GM12878 (cell line): Measurements from ENCODE around the gene THSD4.

ENCODE experiments used
- CHD4 ChIP-seq: fragments of 200-600 bp; sonication (generic); IDR thresholded peaks from 2 replicates; pipeline ENCODE4 v1.6.1; 2016; ENCODE audit warnings: mild to moderate bottlenecking
- NR2C2 ChIP-seq: IDR thresholded peaks from 2 replicates; pipeline ENCODE4 v1.6.1; 2011; ENCODE audit warnings: borderline replicate concordance, low read depth; ENCODE audit not compliant: control insufficient read depth, insufficient read length
- RAD51 ChIP-seq: fragments of 450-650 bp; IDR thresholded peaks from 2 replicates; pipeline ENCODE4 v1.6.1; 2016; ENCODE audit warnings: moderate library complexity, mild to moderate bottlenecking, inconsistent platforms
- SMAD1 ChIP-seq: fragments of 450-650 bp; IDR thresholded peaks from 2 replicates; pipeline ENCODE4 v1.6.1; 2018; ENCODE audit warnings: mild to moderate bottlenecking, low read depth; ENCODE audit not compliant: partially characterized antibody
- TF ChIP-seq, protein P1 (sequence below): fragments of 450-650 bp; IDR thresholded peaks from 2 replicates; pipeline ENCODE4 v1.6.1; 2016; ENCODE audit warnings: mild to moderate bottlenecking
- TF ChIP-seq, protein P2 (sequence below), 3 experiments: IDR thresholded peaks in 2 of 3; conservative IDR thresholded peaks in 1 of 3; 2 replicates each; pipeline ENCODE4 v1.5.1; 2011; ENCODE audit warnings: low read depth in 3 of 3, low read length in 3 of 3, mild to moderate bottlenecking in 3 of 3, control low read depth in 2 of 3, moderate library complexity in 2 of 3, inconsistent platforms in 1 of 3, mixed read lengths in 1 of 3; ENCODE audit not compliant: control insufficient read depth in 2 of 3, insufficient read depth in 1 of 3; ENCODE audit errors: extremely low read depth in 1 of 3
- TF ChIP-seq, protein P3 (sequence below): IDR thresholded peaks from 2 replicates; pipeline ENCODE4 v1.6.1; 2011; ENCODE audit warnings: borderline replicate concordance, low read depth, mild to moderate bottlenecking, moderate library complexity, low read length; ENCODE audit not compliant: insufficient read depth, poor library complexity, severe bottlenecking

DNA sequence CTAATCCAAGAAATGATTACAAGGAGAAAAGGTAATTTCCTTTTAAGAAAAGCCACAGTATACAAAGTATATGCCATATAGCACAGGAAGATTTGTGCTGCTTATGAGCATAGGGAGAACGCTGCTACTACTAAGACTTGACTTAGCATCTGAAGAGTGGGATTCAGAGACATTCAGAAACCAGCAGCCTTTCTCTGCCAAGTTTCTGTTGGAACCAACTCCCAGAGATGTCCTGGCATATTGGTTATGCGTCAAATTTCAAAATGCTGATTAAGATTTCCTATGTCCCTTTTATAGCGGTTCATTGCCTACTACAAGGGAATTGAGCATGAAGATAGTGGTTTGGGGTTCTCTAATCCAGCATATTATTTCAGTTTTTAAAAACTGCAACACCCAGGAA, 700.0 kb downstream of the THSD4 start:
- TF ChIP-seq, protein P1, sequence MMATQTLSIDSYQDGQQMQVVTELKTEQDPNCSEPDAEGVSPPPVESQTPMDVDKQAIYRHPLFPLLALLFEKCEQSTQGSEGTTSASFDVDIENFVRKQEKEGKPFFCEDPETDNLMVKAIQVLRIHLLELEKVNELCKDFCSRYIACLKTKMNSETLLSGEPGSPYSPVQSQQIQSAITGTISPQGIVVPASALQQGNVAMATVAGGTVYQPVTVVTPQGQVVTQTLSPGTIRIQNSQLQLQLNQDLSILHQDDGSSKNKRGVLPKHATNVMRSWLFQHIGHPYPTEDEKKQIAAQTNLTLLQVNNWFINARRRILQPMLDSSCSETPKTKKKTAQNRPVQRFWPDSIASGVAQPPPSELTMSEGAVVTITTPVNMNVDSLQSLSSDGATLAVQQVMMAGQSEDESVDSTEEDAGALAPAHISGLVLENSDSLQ = no peak
- TF ChIP-seq, protein P2, sequence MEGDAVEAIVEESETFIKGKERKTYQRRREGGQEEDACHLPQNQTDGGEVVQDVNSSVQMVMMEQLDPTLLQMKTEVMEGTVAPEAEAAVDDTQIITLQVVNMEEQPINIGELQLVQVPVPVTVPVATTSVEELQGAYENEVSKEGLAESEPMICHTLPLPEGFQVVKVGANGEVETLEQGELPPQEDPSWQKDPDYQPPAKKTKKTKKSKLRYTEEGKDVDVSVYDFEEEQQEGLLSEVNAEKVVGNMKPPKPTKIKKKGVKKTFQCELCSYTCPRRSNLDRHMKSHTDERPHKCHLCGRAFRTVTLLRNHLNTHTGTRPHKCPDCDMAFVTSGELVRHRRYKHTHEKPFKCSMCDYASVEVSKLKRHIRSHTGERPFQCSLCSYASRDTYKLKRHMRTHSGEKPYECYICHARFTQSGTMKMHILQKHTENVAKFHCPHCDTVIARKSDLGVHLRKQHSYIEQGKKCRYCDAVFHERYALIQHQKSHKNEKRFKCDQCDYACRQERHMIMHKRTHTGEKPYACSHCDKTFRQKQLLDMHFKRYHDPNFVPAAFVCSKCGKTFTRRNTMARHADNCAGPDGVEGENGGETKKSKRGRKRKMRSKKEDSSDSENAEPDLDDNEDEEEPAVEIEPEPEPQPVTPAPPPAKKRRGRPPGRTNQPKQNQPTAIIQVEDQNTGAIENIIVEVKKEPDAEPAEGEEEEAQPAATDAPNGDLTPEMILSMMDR (IDR thresholded peaks at IDR 0.05 in 2 of 3, conservative IDR thresholded peaks at IDR 0.05 in 1 of 3; ENCODE audit: control insufficient read depth in 2 of 3, extremely low read depth in 1 of 3, insufficient read depth in 1 of 3, low read depth in 3 of 3, low read length in 3 of 3) = no peak
- TF ChIP-seq CHD4 (no peak), NR2C2 (no peak), RAD51 (no peak), SMAD1 (no peak)
- TF ChIP-seq, protein P3, sequence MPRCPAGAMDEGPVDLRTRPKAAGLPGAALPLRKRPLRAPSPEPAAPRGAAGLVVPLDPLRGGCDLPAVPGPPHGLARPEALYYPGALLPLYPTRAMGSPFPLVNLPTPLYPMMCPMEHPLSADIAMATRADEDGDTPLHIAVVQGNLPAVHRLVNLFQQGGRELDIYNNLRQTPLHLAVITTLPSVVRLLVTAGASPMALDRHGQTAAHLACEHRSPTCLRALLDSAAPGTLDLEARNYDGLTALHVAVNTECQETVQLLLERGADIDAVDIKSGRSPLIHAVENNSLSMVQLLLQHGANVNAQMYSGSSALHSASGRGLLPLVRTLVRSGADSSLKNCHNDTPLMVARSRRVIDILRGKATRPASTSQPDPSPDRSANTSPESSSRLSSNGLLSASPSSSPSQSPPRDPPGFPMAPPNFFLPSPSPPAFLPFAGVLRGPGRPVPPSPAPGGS = no peak
